DMS 273 (cell line): ENCODE data around the gene RIOK2.

ENCODE experiments used
- DNase-seq: peaks from one replicate; lab custom pipeline; 2025; ENCODE audit not compliant: unreplicated experiment; lab: John Stamatoyannopoulos, UW

The RIOK2 gene

GRCh38 chr5:97171703-97172102 lies 11.3 kb downstream of the RIOK2 start:
- DNase-seq, result no peak

GRCh38 chr5:97167435-97167834 lies 15.6 kb downstream of the RIOK2 start:
- DNase-seq, result no peak

GRCh38 chr5:97165726-97166125 lies 17.3 kb downstream of the RIOK2 start:
- no peak for DNase-seq

- no peak for DNase-seq
Measured at GRCh38 chr5:97164846-97165245, 18.2 kb downstream of the RIOK2 start.

- no peak for DNase-seq
Measured at GRCh38 chr5:97163790-97164285, 19.2 kb downstream of the RIOK2 start.

- peak; percentile 9 for DNase-seq
Measured at GRCh38 chr5:97163360-97163764, 19.7 kb downstream of the RIOK2 start.

- peak; percentile 85 for DNase-seq
Measured at GRCh38 chr5:97162045-97162444, 21.0 kb downstream of the RIOK2 start.

- DNase-seq, result no peak
Measured at GRCh38 chr5:97157689-97158088, 25.4 kb downstream of the RIOK2 start.

GRCh38 chr5:97151370-97151769 lies 31.7 kb downstream of the RIOK2 start:
- DNase-seq, result no peak

GRCh38 chr5:97150401-97150800 lies 32.6 kb downstream of the RIOK2 start:
- DNase-seq, result no peak

- no peak for DNase-seq
Measured at GRCh38 chr5:97149709-97150108, 33.3 kb downstream of the RIOK2 start.

GRCh38 chr5:97148288-97148687 lies 34.8 kb downstream of the RIOK2 start:
- DNase-seq, result no peak

- no peak for DNase-seq
Measured at GRCh38 chr5:97143704-97144103, 39.3 kb downstream of the RIOK2 start.

GRCh38 chr5:97142521-97143254 lies 40.4 kb downstream of the RIOK2 start, which contains the start of gene LIX1:
TSS of gene LIX1 (minus strand) at chr5:97142611. CDS start at chr5:97142576, 35 bp downstream.
- peak; percentile 80 for DNase-seq

GRCh38 chr5:97141539-97141938 lies 41.5 kb downstream of the RIOK2 start:
- DNase-seq, result no peak

GRCh38 chr5:97141031-97141430 lies 42.0 kb downstream of the RIOK2 start:
- DNase-seq, result no peak

GRCh38 chr5:97140250-97140649 lies 42.8 kb downstream of the RIOK2 start:
- peak; percentile 46 for DNase-seq

GRCh38 chr5:97136475-97136874 lies 46.6 kb downstream of the RIOK2 start:
- DNase-seq, result no peak

- DNase-seq, result no peak
Measured at GRCh38 chr5:97135868-97136267, 47.2 kb downstream of the RIOK2 start.

GRCh38 chr5:97134634-97135033 lies 48.4 kb downstream of the RIOK2 start:
- DNase-seq, result peak; percentile 7

GRCh38 chr5:97133101-97133500 lies 49.9 kb downstream of the RIOK2 start:
- DNase-seq, result no peak

GRCh38 chr5:97131921-97132320 lies 51.1 kb downstream of the RIOK2 start:
- DNase-seq, result no peak
